ENCODE measurements around the gene TEAD3.

- no peak for TF ChIP-seq CTCF (IDR thresholded peaks at IDR 0.05)
- no peak for TF ChIP-seq POLR2A (IDR thresholded peaks at IDR 0.05)
Measured at GRCh38 chr6:35508542-35508941, 11.7 kb upstream of the TEAD3 start.
